ENCODE measurements around the gene PXDN.

PXDN gene

GRCh38 chr2:1605102-1606045 lies 138.9 kb downstream of the PXDN start:
- in situ Hi-C loops (cut with HindIII; ENCODE audit: low sequenced_read_pairs) = no loop called here

- in situ Hi-C loops (cut with HindIII; ENCODE audit: low sequenced_read_pairs) = no loop called here
These were observed 140.8 kb downstream of the PXDN start for GRCh38 chr2:1603521-1603920.

GRCh38 chr2:1603059-1603458 lies 141.3 kb downstream of the PXDN start:
- in situ Hi-C loops (cut with HindIII; ENCODE audit: low sequenced_read_pairs) = no loop called here

- in situ Hi-C loops (cut with HindIII; ENCODE audit: low sequenced_read_pairs) = no loop called here
These were observed 141.9 kb downstream of the PXDN start for GRCh38 chr2:1602278-1603010.

- in situ Hi-C loops (cut with HindIII; ENCODE audit: low sequenced_read_pairs) = no loop called here
These were observed 142.6 kb downstream of the PXDN start for GRCh38 chr2:1601471-1602277.

- in situ Hi-C loops (cut with HindIII; ENCODE audit: low sequenced_read_pairs) = no loop called here
These were observed 143.3 kb downstream of the PXDN start for GRCh38 chr2:1601067-1601412.

GRCh38 chr2:1600191-1601066 lies 143.9 kb downstream of the PXDN start:
- in situ Hi-C loops (cut with HindIII; ENCODE audit: low sequenced_read_pairs) = no loop called here

GRCh38 chr2:1599301-1600085 lies 144.8 kb downstream of the PXDN start:
- in situ Hi-C loops (cut with HindIII; ENCODE audit: low sequenced_read_pairs) = loop anchor here (5.0 kb wide), 2 partner anchors 33 to 138 kb away; no protein-coding TSS in a partner anchor

GRCh38 chr2:1598800-1599199 lies 145.5 kb downstream of the PXDN start:
- in situ Hi-C loops (cut with HindIII; ENCODE audit: low sequenced_read_pairs) = loop anchor here (5.0 kb wide), 2 partner anchors 34 to 139 kb away; no protein-coding TSS in a partner anchor

- in situ Hi-C loops (cut with HindIII; ENCODE audit: low sequenced_read_pairs) = loop anchor here (5.0 kb wide), 2 partner anchors 34 to 139 kb away; no protein-coding TSS in a partner anchor
These were observed 146.1 kb downstream of the PXDN start for GRCh38 chr2:1598041-1598710.

- in situ Hi-C loops (cut with HindIII; ENCODE audit: low sequenced_read_pairs) = loop anchor here (5.0 kb wide), 2 partner anchors 37 to 142 kb away; no protein-coding TSS in a partner anchor
These were observed 149.0 kb downstream of the PXDN start for GRCh38 chr2:1595274-1595673.

GRCh38 chr2:1594373-1595171 lies 149.7 kb downstream of the PXDN start:
- in situ Hi-C loops (cut with HindIII; ENCODE audit: low sequenced_read_pairs) = loop anchor here (5.0 kb wide), 3 partner anchors 38 to 143 kb away; no protein-coding TSS in a partner anchor

- in situ Hi-C loops (cut with HindIII; ENCODE audit: low sequenced_read_pairs) = loop anchor here (5.0 kb wide), 1 partner anchor 42 kb away; no protein-coding TSS in a partner anchor
These were observed 150.3 kb downstream of the PXDN start for GRCh38 chr2:1594123-1594372.

- in situ Hi-C loops (cut with HindIII; ENCODE audit: low sequenced_read_pairs) = loop anchor here (5.0 kb wide), 1 partner anchor 41 kb away; no protein-coding TSS in a partner anchor
These were observed 150.8 kb downstream of the PXDN start for GRCh38 chr2:1593371-1594122.

GRCh38 chr2:1591978-1592907 lies 152.1 kb downstream of the PXDN start:
- in situ Hi-C loops (cut with HindIII; ENCODE audit: low sequenced_read_pairs) = loop anchor here (5.0 kb wide), 1 partner anchor 40 kb away; no protein-coding TSS in a partner anchor

GRCh38 chr2:1591461-1591770 lies 152.9 kb downstream of the PXDN start:
- in situ Hi-C loops (cut with HindIII; ENCODE audit: low sequenced_read_pairs) = loop anchor here (5.0 kb wide), 1 partner anchor 39 kb away; no protein-coding TSS in a partner anchor
